Stimulated activated CD4-positive, alpha-beta T cell treated with anti-CD3 and anti-CD28 coated beads, TNF-alpha, amount 100 ng/mL, for 4 hours (primary cell): ENCODE data around the gene ST6GALNAC2.
"Not testable (repeated sequence)": the region's sequence is repeated elsewhere in the genome, so short reads cannot be mapped to it uniquely, and the experiment has no call there.

Experiments
- DNase-seq, 3 experiments: peaks; one replicate each; pipeline ENCODE4 v3.0.0-alpha.2; 2020; ENCODE audit warnings: low read depth in 3 of 3

Gene ST6GALNAC2

GRCh38 chr17:76585649-76586593 lies at the start of gene ST6GALNAC2:
Gene ST6GALNAC2 (minus strand): TSS chr17:76585860. CDS start chr17:76585808, 52 bp downstream.
- peak in 2 of 3 experiments; percentile 11 to 19 for DNase-seq

- DNase-seq: no peak
Measured at GRCh38 chr17:76635039-76635438, 49.4 kb upstream of the ST6GALNAC2 start.

- no peak for DNase-seq
Measured at GRCh38 chr17:76633628-76634328, 48.1 kb upstream of the ST6GALNAC2 start.

GRCh38 chr17:76631821-76632565 lies 46.3 kb upstream of the ST6GALNAC2 start:
- DNase-seq: no peak

- DNase-seq: no peak
Measured at GRCh38 chr17:76630151-76630550, 44.5 kb upstream of the ST6GALNAC2 start.

GRCh38 chr17:76627510-76627909 lies 41.9 kb upstream of the ST6GALNAC2 start:
- no peak for DNase-seq

- DNase-seq: no peak
Measured at GRCh38 chr17:76626442-76626841, 40.8 kb upstream of the ST6GALNAC2 start.

GRCh38 chr17:76625496-76625895 lies 39.8 kb upstream of the ST6GALNAC2 start:
- DNase-seq: no peak

- peak; percentile 52 to 71 (median 53) for DNase-seq
Measured at GRCh38 chr17:76623271-76624146, 37.8 kb upstream of the ST6GALNAC2 start.

- DNase-seq: no peak
Measured at GRCh38 chr17:76617838-76618237, 32.2 kb upstream of the ST6GALNAC2 start.

- DNase-seq: no peak
Measured at GRCh38 chr17:76614912-76615617, 29.4 kb upstream of the ST6GALNAC2 start.

- not testable (repeated sequence) for DNase-seq
Measured at GRCh38 chr17:76614064-76614759, 28.6 kb upstream of the ST6GALNAC2 start.

GRCh38 chr17:76612977-76613851 lies 27.6 kb upstream of the ST6GALNAC2 start:
- DNase-seq: no peak

GRCh38 chr17:76612465-76612864 lies 26.8 kb upstream of the ST6GALNAC2 start:
- no peak for DNase-seq

- no peak for DNase-seq
Measured at GRCh38 chr17:76611758-76612157, 26.1 kb upstream of the ST6GALNAC2 start.

- not testable (repeated sequence) for DNase-seq
Measured at GRCh38 chr17:76611080-76611749, 25.6 kb upstream of the ST6GALNAC2 start.

GRCh38 chr17:76606685-76607084 lies 21.0 kb upstream of the ST6GALNAC2 start:
- not testable (repeated sequence) for DNase-seq

GRCh38 chr17:76601065-76601464 lies 15.4 kb upstream of the ST6GALNAC2 start:
- no peak for DNase-seq
